Measurements from ENCODE around the gene SNW1. TPM values are rescaled to one million over a fixed set of nuclear protein-coding genes. Genes with fewer than 3 reads are reported as not detected.

Gene SNW1
- total RNA-seq, 1 experiment from 2014 or later = 77.0 TPM

DNA sequence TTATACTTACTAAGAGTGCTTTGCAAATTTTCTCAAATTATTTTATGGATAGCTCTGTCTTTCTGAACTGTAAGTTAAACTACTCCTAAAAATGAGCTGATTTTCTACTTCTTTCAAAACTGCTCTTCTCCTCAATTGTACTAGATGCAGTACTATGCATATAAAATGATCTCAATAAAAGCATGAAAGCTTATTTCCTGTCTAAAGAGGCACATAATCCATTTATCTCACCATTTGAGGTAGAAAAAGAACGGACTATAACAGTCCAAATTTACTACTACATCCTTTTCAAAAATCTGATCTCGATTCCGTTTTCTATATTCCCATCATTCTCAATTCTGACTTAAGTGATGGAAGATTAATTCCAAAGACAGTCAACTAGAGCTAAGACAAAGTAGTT lies 38.7 kb downstream of the SNW1 start:
- DNase-seq (ENCODE audit: low read depth in 1 of 2, low spot score in 2 of 2) = no peak
- Histone ChIP-seq H3K27ac (no peak overlapping the region), H3K4me1 (replicated peaks) (no peaks in the 10 kb centered on the region), H3K4me3 (no peak overlapping the region), H3K27me3 (replicated peaks) (no peaks in the 10 kb centered on the region), H3K9me3 (replicated peaks) (no peaks in the 10 kb centered on the region), H3K36me3 (peaks cover 96% of the 10 kb centered on the region)

DNA sequence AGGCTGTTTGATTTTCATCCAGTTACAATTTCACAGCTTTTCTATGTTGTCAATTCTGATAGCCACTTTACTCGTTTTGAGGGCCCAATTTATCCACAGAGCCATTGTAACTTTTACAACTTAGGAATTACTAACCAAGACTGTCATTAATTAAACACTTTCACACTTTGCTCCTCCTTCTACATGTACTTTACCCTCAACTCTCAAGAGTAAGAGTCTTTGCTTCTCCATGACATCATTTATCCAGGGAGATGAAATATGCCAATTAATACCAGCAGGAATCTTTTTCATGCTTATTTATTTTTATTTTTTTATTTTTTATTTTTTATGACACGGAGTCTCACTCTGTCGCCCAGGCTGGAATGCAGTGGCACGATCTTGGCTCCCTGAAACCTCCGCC lies 39.5 kb downstream of the SNW1 start:
- Histone ChIP-seq H3K36me3 (peaks cover 96% of the 10 kb centered on the region), H3K27ac (no peak overlapping the region), H3K9me3 (replicated peaks) (no peaks in the 10 kb centered on the region), H3K4me3 (no peak overlapping the region), H3K4me1 (replicated peaks) (no peaks in the 10 kb centered on the region), H3K27me3 (replicated peaks) (no peaks in the 10 kb centered on the region)
- no peak for DNase-seq (ENCODE audit: low read depth in 1 of 2, low spot score in 2 of 2)

DNA sequence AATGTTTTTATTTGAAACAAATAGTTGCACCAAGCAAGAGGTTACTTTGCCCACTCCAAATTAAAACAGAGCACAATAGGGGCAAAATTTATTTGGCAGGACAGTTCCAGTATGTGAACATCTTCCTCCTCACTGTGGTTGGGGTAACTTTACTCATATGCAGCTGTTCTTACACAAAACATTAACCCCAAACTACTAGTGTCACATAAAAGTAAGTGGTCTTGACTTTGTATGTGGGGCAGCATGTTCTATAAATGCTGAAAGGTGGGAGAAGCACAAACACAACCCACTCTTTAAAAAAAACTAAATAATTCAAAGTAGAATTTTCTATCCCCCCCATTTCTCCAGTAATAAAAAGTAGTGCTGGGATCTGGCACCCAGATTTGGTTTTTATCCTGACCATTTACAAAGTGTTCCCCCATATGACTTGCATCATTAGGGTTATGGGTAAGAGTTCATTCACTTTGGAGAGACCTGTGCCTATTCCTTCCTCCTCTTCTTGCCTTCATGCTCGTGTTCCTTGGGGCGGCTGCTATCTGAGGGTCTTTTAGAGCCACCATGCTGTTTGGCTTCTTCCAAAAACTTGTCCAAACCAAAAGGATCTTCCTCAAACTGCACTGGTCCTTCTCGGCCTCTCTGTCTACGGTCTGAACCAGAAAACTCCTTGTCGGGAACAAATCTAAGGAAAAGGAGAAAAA lies 43.2 kb downstream of the SNW1 start:
- H3K36me3 ChIP-seq = peaks cover 91% of the 10 kb centered on the region
- no peak overlapping the region for H3K4me3 ChIP-seq
- no peaks in the 10 kb centered on the region for H3K4me1 ChIP-seq (replicated peaks)
- H3K27me3 ChIP-seq (replicated peaks) = no peaks in the 10 kb centered on the region
- H3K27ac ChIP-seq = no peak overlapping the region
- DNase-seq (ENCODE audit: low read depth in 1 of 2, low spot score in 2 of 2) = no peak
- no peaks in the 10 kb centered on the region for H3K9me3 ChIP-seq (replicated peaks)

DNA sequence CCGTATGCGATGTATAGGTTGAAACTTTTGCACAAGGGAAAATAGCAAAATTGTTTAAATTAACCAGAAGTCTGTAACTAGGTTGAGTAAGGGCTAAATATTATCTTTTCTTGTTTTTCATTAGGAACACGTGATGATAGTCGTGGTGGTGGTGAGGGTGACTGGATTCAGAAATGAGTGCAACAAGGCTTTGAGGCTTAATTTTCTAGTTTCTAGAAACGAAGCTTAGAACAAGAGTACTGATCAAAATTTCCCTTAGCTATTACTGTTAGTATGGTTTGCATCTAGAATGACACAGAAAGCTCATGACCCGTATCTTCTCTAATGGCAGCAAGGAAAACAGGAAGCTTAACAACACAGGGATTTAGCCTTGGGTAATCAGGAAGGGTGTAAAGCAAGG lies 46.0 kb downstream of the SNW1 start:
- Histone ChIP-seq H3K4me1 (replicated peaks) (no peaks in the 10 kb centered on the region), H3K4me3 (no peak overlapping the region), H3K27ac (no peak overlapping the region), H3K27me3 (replicated peaks) (no peaks in the 10 kb centered on the region), H3K36me3 (peaks cover 88% of the 10 kb centered on the region), H3K9me3 (replicated peaks) (no peaks in the 10 kb centered on the region)
- no peak for DNase-seq (ENCODE audit: low read depth in 1 of 2, low spot score in 2 of 2)

DNA sequence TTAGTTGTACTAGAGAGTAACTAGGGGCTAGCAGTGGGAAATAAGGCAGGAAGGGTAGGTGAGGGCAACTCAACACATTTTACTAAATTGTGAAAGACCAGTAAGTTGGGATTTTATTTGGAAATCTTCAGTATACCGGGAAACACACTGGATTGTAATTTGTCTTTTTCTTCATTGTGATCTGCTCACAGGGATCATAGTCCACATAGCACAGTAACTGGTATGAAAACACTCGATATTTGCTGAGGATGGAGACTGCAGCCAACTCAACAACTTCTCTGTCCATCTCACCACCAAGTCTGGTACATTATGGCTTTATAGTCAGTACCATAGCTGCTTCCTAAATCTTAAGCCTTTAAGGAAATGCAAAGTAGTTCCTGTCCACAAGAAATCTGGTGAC lies 50.6 kb downstream of the SNW1 start:
- peaks cover 14% of the 10 kb centered on the region for H3K4me1 ChIP-seq (replicated peaks)
- no peak overlapping the region for H3K27ac ChIP-seq
- H3K27me3 ChIP-seq (replicated peaks) = no peaks in the 10 kb centered on the region
- H3K9me3 ChIP-seq (replicated peaks) = no peaks in the 10 kb centered on the region
- H3K36me3 ChIP-seq = peaks cover 55% of the 10 kb centered on the region
- H3K4me3 ChIP-seq = no peak overlapping the region
- DNase-seq (ENCODE audit: low read depth in 1 of 2, low spot score in 2 of 2) = no peak

DNA sequence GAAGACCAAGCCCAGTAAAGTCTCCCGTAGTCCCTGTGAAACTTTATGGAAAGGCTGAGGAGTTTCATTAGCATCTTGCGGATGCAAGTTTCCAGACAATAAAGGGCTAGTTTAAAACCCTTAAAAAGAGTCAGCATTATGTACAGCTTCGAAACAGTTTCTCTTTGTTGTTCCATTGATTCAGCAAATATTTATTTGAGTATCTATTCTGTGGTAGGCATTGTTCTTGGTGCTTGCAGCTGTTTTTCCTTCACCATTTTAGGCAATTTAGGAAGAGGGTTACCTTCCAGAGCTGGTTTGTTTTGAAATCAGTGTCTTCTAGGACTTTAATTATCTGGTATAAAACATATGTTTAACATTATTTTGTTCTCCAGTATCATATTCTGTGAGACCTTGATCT lies 51.5 kb downstream of the SNW1 start:
- H3K9me3 ChIP-seq (replicated peaks) = no peaks in the 10 kb centered on the region
- H3K4me1 ChIP-seq (replicated peaks) = peaks cover 14% of the 10 kb centered on the region
- H3K4me3 ChIP-seq = peak overlapping the region; percentile 72
- no peak for DNase-seq (ENCODE audit: low read depth in 1 of 2, low spot score in 2 of 2)
- H3K27me3 ChIP-seq (replicated peaks) = no peaks in the 10 kb centered on the region
- H3K36me3 ChIP-seq = peaks cover 51% of the 10 kb centered on the region
- H3K27ac ChIP-seq = no peak overlapping the region

DNA sequence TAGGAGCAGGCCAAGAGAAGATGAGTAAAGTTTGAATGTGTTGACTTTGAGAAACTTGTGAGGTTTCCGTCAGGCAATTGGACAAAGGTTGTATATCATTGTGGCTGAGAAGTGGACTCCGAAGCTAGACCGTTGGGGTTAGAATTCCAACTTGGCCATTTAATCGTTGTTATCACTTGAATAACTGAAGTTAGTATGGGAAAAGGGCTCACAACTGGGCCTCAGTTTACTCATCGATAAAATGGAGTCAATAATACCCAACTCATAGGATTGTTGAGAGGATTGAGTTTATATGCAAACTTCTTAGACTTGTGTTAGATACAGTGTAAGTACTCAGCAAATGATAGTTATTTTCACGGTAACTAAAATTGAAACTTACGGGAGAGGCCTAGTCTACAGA lies 52.2 kb downstream of the SNW1 start:
- Histone ChIP-seq H3K27me3 (replicated peaks) (no peaks in the 10 kb centered on the region), H3K27ac (no peak overlapping the region), H3K4me1 (replicated peaks) (peaks cover 14% of the 10 kb centered on the region), H3K36me3 (peaks cover 51% of the 10 kb centered on the region), H3K4me3 (peak overlapping the region; percentile 72), H3K9me3 (replicated peaks) (no peaks in the 10 kb centered on the region)
- DNase-seq (ENCODE audit: low read depth in 1 of 2, low spot score in 2 of 2) = no peak

DNA sequence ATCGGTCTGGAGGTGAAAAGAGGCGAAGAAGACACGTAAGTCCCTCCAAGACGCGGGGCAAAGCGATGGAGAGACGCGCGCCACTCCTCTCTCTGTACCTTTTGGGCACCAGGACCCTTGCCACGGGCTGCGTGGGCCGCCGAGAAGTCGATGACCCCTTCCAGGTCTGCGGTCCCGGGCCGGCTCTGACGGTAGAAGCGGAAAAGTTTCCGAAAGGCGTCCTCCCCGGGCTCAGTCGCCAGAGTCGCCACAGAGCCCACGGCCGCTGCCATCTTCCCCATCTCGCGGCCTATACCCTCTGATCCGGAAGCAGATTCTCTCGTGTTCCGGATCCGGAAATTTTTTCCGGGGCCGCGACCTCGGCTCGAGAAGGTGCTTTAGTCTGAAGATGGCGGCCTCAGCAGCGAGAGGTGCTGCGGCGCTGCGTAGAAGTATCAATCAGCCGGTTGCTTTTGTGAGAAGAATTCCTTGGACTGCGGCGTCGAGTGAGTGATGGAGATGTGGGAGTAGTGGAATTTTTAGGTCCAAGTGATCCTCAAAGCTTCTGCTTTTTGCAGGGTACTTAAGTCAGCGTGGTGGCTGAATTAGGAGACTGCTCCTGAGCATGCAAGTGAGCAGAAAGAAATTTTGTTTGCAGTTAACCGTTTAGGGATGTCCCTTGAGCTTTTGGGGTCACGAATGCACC lies 53.1 kb downstream of the SNW1 start, which contains the start of the genes ALKBH1 and SLIRP:
TSS of gene ALKBH1 (minus strand) at position 300 of the 685 bp plus-strand sequence. CDS start at position 281, 19 bp downstream.
TSS of gene SLIRP (plus strand) at position 380 of the 685 bp plus-strand sequence. CDS start at position 389, 9 bp downstream.
- Histone ChIP-seq H3K27ac (no peak within 1 kb of the TSS), H3K27me3 (replicated peaks) (no peaks in the 10 kb centered on the region), H3K4me1 (replicated peaks) (peaks cover 14% of the 10 kb centered on the region), H3K9me3 (replicated peaks) (no peaks in the 10 kb centered on the region), H3K36me3 (peaks cover 46% of the 10 kb centered on the region), H3K4me3 (peak within 1 kb of the TSS; percentile 72)
- DNase-seq (ENCODE audit: low read depth in 1 of 2, low spot score in 2 of 2) = peak; percentile 75 to 78

DNA sequence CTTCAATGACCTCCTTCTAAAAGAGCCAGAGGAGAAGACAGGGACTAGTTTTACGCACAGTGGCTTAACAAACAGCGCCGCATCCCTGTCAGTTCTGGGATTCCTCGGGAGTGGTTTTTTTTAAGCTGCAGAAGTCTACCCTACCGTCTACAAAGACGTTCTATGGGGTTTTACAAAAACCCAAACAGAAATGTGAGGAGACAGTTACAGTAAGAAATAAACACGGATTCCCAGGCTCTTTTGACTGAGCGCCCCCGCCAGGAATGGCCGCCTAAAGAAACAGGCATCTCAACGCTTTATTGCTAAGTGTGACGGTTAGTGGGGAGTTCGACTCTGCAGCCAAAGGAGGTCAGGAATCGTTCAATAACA lies 53.6 kb downstream of the SNW1 start:
- Histone ChIP-seq H3K9me3 (replicated peaks) (no peaks in the 10 kb centered on the region), H3K4me3 (peak overlapping the region; percentile 72), H3K27me3 (replicated peaks) (no peaks in the 10 kb centered on the region), H3K36me3 (peaks cover 47% of the 10 kb centered on the region), H3K27ac (no peak overlapping the region), H3K4me1 (replicated peaks) (peaks cover 14% of the 10 kb centered on the region)
- peak in 1 of 2 experiments; percentile 42 for DNase-seq (ENCODE audit: low read depth in 1 of 2, low spot score in 2 of 2)

DNA sequence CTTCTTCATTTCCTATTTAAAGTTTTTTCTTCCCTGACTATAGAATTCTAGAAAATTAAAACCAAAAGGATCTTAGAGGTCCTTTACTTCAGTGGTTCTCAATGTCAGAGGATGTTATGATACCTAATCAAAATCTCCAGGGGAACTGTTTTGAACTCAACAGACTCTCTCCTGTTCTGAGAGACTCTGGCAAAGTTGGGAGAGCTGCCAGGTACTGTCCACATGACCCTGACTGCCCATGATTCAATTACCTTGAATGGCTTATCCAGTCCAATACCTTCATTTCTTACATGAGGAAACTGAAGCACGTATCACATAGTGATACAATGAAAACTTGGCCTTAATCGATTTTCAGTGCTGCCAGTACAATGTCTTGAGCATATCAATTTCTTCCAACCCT lies 69.7 kb downstream of the SNW1 start:
- Histone ChIP-seq H3K4me3 (no peak overlapping the region), H3K9me3 (replicated peaks) (no peaks in the 10 kb centered on the region), H3K36me3 (peaks cover 50% of the 10 kb centered on the region), H3K4me1 (replicated peaks) (no peaks in the 10 kb centered on the region), H3K27ac (no peak overlapping the region), H3K27me3 (replicated peaks) (no peaks in the 10 kb centered on the region)
- DNase-seq (ENCODE audit: low read depth in 1 of 2, low spot score in 2 of 2) = no peak

DNA sequence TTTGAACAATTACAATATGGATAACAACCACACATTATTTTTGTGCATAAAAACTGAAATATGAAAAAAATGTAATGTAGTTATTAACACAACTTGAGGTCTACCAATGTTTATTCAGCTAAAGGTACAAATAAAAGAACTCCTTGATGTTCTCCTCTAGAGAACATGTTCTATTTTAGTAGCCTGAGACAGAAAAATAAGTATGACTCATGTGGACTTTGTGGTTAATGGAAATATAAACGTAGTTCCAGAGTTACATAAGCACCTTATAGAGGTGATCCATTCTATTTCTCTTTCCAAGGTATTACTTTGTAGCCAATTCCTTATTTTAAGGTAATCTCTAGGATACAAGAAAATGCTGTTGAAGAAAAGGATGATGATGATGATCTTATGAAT lies 78.8 kb downstream of the SNW1 start:
- no peaks in the 10 kb centered on the region for H3K9me3 ChIP-seq (replicated peaks)
- no peak overlapping the region for H3K4me3 ChIP-seq
- peaks cover 18% of the 10 kb centered on the region; the same call in 1 of the 2 replicates for H3K36me3 ChIP-seq
- no peaks in the 10 kb centered on the region for H3K27me3 ChIP-seq (replicated peaks)
- H3K4me1 ChIP-seq (replicated peaks) = peaks cover 21% of the 10 kb centered on the region
- H3K27ac ChIP-seq = no peak overlapping the region
- peak in 1 of 2 experiments; percentile 45 for DNase-seq (ENCODE audit: low read depth in 1 of 2, low spot score in 2 of 2)

DNA sequence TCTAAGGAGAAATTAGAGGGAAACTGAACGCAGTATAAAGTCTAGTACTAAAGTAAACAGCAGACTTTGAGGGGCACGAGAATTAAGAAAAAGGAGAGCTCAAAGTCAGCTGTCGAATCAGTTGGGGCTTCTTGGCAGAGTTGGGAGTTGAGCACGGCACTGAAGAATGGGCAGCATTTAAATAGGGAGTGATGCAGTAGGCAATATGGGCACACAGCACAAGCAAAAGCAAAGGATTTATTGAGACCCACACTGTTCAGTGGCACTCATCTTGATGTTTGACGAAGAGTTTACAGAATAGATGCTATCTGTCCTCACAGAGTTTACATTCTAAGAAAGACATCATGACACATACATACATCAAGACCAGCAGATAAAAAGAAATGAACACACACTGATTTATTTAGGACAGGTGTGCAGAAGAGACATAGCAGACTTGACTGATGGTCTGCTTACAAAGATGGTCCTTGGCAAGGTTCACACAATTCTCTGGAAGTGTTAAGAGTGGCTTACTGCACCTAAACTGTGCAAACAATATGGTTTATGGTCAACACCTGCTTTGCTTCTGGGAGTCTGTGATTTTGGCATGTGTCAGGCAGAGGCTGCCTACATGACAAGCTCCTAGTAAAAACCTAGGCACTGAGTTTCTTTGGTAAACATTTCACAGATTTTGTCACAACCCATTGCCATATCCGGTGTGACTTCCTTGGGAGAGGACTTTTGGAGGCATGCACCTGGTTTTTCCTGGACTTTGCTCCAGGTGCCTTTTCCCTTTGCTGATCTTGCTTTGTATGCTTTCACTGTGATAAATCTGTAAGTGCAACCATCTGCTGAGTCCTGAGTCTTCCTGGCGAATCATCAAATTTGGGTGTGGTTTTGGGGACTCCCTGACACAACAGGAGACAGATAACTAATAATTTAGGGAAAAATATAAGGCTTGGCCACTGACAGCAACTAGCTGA lies 79.5 kb downstream of the SNW1 start:
- H3K4me3 ChIP-seq = no peak overlapping the region
- H3K36me3 ChIP-seq = peaks cover 18% of the 10 kb centered on the region; the same call in 1 of the 2 replicates
- H3K27me3 ChIP-seq (replicated peaks) = no peaks in the 10 kb centered on the region
- H3K4me1 ChIP-seq (replicated peaks) = peaks cover 21% of the 10 kb centered on the region
- H3K9me3 ChIP-seq (replicated peaks) = no peaks in the 10 kb centered on the region
- DNase-seq (ENCODE audit: low read depth in 1 of 2, low spot score in 2 of 2) = peak in 1 of 2 experiments; percentile 22
- H3K27ac ChIP-seq = no peak overlapping the region; the same call in 1 of the 2 replicates

DNA sequence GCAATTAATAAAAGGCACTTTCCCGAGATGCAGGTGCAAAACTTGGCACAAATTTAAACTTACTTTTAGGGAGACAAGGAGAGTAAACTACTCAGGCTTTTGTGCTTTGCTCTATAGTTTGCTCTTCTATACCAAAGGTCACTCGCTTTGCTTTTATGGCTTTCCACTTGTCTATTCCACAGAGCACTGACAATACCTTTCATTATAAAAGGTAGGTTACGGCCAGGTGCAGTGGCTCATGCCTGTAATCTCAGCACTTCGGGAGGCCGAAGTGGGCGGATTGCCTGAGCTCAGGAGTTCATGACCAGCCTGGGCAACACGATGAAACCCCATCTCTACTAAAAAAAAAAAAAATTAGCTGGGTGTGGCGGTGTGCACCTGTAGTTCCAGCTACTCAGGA lies 86.0 kb downstream of the SNW1 start:
- Histone ChIP-seq H3K27ac (no peak overlapping the region), H3K36me3 (peaks cover 32% of the 10 kb centered on the region), H3K4me1 (replicated peaks) (no peaks in the 10 kb centered on the region), H3K27me3 (replicated peaks) (no peaks in the 10 kb centered on the region), H3K4me3 (no peak overlapping the region), H3K9me3 (replicated peaks) (no peaks in the 10 kb centered on the region)
- no peak for DNase-seq (ENCODE audit: low read depth in 1 of 2, low spot score in 2 of 2)

Data from SJSA1 (cell line).